GM19328 (cell line): ENCODE data around the gene KRTAP5-2.
"Not testable (repeated sequence)": the region's sequence is repeated elsewhere in the genome, so short reads cannot be mapped to it uniquely, and the experiment has no call there.

Experiments
- ATAC-seq: cut with Tn5 transposase; IDR thresholded peaks from one replicate; pipeline ENCODE4 v1.9.1; 2021; ENCODE audit warnings: mild to moderate bottlenecking, moderate library complexity; ENCODE audit not compliant: unreplicated experiment

The KRTAP5-2 gene

DNA sequence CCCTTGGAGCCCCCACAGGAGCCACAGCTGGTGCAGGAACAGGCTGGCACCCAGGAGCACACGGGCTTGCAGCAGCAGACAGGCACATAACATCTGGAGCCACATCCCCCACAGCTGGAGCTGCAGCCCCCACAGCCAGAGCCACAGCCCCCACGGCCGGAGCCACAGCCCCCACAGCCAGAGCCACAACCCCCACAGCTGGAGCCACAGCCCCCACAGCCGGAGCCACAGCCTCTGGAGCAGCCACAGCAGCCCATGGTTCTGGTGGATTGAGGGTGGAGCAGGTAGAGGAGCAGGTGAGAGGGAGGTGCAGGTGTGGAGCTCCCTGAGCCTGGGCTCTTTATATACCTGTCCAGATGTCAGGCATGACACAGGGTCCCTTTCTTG lies at the start of gene KRTAP5-2:
KRTAP5-2 (minus strand) TSS at position 301 of the 387 bp plus-strand sequence; CDS start at position 257, 44 bp downstream.
- no peak for ATAC-seq

DNA sequence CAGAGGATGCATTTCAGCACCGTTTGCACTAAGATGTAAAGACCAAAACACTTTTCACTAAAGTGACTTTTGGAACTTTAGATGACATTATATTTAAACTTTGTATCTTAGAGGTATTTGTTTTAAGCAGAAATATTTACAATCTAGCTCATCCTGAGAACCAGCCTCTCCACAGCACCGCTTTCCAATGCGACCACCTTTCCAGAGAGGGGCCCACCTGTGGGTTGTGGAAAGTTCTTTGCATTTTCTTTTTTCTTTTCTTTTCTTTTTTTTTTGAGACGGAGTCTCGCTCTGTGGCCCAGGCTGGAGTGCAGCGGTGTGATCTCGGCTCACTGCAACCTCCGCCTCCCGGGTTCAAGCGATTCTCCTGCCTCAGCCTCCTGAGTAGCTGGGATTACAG lies 48.4 kb upstream of the KRTAP5-2 start:
- ATAC-seq: not testable (repeated sequence)

- ATAC-seq: no peak
Measured at GRCh38 chr11:1645357-1645821, 47.3 kb upstream of the KRTAP5-2 start.

DNA sequence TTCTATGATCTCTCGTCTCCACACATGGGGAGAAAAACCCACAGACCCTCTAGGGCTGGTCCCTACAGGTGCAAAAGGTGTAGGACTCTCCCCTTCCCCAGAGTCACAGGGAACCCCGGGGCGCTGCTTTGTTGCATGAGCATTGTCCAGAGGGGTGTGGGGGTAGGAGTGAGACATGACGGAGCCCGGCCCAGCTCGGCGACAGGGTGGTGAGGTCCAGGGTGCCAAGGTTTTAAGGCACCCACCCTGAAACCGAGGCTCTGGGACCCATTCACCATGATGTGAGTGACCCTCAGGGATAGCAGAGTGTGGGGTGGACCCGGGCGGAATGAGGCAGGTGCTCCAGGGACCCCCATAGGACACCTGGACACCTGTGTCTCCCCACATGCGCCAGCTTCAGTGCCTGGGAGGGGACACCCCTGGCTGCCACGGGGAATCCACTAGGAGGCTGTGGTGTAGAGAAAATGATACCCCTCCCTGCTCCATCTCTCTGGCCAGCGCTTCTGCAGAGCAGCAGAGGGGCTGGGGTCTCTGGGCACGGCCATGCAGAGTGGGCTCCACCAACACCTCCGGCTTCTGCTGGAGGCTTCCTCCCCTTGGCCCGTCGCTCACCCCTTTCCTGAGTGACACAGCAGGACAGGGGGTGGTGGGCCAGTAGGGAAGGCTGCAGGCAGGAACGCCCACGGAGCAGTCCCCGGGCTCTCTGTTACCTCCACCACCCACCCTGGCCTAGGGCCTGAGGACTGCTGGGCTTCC lies 46.7 kb upstream of the KRTAP5-2 start:
- no peak for ATAC-seq

DNA sequence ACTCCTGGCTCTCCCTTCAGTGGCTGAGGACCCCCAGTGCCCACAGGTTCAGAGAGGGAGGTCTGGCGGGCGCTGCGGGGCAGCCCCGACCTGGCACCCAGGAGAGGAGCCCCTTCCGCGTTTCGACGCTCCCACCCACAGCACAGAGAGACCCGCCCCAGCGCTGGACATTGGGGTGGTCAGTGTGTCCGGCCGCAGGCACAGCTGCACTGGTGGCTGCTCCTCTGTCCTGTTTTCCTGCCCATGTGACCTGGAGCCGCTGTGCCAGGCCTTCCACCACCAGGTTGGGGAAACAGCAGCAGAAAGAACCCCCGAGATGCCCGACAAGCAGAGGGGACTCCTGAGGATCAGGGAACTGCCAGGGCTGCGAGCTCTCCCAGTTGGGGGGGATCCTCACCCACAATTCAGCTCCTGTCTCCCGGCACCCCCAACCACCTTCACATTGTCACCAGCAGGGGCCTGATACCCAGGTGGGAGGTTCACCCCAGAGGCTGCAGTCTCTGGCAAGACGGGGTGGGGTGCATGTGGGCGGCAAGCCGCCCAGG lies 45.1 kb upstream of the KRTAP5-2 start:
- ATAC-seq: no peak

GRCh38 chr11:1642288-1643145 lies 44.4 kb upstream of the KRTAP5-2 start:
- ATAC-seq: no peak

GRCh38 chr11:1641096-1641495 lies 43.0 kb upstream of the KRTAP5-2 start:
- no peak for ATAC-seq

DNA sequence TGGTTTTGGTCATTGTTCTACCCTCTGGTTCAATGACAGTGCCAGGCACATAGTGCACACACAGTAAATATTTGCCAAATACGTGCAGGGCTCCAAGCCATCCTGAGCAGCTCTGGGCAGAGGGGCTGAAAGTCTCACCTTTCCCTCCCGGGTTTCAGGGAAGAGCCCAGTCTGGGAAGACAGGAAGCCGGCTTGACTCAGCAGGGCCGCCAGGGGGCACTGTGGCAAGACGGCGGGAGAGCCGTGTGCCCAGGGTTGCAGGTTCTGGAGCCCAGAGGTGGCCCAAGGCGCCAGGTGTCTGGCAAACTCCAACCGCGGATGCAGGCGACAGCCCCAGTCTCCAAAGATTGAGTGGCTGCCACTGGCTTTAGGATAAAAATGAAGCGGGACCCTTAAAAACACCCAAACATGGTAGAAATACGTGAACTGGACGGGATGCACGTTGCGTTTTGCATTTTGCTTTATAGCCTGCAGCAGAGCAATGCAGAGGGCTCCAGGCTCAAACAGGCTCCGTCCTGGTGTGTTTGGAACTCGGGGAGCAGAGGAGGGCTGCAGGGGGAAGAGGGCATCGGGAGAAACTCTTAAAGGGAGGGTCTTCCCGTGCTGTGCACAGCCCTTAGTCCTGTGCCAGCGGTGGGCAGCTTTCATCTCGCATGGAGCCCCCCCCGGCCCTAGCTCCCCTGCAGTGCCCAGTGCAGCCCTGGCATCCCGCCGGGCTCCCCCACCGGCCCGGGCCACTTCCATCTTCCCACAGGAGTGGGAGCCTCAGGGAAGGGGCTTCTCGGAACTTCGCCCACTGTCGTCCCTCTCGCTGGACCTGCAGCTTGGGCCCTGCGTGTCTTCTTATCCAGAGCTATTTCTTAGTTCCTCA lies 42.2 kb upstream of the KRTAP5-2 start:
- ATAC-seq: no peak

- ATAC-seq: no peak
Measured at GRCh38 chr11:1639666-1640065, 41.6 kb upstream of the KRTAP5-2 start.

DNA sequence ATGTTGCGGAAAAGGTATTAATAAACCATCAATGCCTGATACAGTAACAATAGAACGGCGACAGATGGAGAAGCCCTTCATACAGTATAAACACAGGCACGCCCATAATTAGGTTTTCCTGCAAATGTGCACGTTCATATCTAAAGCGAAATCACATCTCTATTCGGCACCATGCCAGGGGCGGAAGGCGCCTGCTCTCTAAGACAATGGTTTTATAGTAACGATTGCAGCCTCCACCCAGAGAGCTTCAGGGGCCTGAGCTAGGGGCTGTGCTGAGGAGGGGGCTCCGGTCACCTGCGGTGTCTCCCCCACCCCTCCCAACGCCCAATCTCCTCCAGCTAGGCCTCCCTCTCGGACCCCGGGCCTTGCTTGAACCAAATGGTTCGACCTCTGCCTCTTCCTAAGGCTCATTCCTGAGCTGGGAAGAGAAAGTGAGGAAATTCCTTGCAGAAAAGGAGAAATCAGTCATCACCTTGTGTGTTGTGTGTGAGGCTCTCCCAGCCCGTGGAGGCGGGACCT lies 41.1 kb upstream of the KRTAP5-2 start:
- ATAC-seq: no peak

- no peak for ATAC-seq
Measured at GRCh38 chr11:1638344-1638743, 40.2 kb upstream of the KRTAP5-2 start.

GRCh38 chr11:1637628-1638027 lies 39.5 kb upstream of the KRTAP5-2 start:
- no peak for ATAC-seq

DNA sequence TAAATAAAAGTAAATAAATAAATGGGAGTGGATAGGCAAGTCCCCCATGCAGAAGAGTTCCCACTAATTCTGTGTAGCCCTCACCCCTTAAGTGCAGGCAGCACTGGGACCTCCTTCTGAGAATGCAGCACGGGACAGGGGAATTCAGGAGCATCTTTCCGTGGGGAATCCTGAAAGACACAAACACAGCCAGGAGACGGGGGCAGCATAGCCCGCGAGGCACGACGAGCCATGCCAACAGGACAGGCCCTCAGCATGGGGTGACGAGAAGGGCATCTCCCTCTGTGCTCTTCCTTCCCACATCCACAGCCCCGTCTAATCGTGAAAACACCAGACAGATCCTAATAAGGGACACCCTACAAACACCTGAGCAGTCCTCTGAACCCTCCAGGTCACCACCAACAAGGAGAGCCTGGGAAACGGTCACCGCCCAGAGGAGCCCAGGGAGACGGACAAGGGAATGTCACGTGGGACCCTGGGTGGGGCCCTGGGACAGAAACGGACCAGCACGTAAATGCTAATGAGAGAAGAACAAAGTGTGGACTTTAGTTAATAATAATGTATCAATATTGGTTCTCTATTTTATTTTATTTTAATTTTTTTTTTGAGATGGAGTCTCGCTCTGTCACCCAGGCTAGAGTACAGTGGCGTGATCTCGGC lies 38.3 kb upstream of the KRTAP5-2 start:
- no peak for ATAC-seq

GRCh38 chr11:1633864-1634263 lies 35.8 kb upstream of the KRTAP5-2 start:
- ATAC-seq: no peak

DNA sequence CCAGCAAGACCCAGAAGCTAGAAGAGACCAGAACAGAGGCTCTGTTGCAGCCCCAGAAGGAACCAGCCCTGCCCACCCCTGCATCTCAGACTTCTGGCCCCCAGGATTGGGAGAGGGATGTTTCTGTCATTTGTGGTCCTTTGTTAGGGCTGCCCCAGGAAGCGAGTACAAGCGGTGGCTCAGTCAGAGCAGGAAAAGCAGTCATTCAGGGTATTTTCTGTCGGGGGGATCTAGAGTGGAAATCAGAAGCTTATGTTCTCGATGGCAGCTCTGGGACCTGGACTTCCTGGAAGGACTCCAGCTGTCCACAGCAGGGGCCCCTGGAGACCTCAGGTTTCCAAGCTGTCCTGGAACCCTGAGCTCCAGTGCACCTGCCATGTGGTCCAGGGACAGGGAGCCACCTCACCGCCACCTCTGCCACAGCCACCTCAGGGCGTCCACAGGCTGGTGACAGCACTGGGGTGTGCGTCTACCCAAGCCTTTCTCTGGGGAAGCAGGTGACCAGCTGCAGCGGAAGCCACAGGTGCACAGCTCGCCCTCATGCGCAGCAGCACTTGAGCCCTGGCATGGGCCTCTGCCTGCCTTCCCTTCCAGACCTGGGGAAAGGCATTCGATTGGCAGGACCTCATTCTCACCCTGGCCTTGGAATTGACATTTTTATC lies 34.1 kb upstream of the KRTAP5-2 start:
- no peak for ATAC-seq

DNA sequence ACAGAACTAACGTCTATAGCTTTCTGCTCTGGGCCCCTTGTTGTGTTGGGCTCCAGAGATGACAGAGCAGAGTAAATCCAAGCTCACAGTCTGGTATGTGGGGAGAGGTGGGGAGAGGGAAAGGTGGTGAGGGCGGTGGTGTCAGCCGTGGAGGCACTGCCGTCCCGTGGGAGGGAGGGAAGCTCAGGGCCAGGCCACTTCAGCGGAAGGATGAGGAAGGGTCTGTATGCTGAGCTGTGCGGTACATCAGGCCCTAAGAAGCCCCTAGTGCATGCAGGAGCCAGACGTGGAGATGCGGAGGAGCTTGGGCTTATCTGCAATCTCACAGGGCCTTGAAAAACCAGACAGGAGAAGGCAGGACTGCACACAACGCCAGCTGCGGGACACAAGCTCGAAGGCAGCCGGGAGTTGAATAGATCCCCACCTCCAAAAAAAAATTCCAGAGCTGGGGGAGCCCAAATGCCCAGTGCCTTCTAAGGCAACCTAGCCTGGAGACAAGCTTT lies 33.0 kb upstream of the KRTAP5-2 start:
- no peak for ATAC-seq

DNA sequence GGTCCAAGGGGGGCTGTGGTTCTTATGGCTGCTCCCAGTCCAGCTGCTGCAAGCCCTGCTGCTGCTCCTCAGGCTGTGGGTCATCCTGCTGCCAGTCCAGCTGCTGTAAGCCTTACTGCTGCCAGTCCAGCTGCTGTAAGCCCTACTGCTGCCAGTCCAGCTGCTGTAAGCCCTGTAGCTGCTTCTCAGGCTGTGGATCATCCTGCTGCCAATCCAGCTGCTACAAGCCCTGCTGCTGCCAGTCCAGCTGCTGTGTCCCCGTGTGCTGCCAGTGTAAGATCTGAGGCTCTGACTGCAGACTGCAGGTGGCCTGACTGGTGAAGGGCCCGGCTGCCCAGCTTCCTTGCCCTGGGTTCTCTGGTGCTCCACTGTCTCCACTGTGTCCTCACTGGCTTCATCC lies 32.2 kb upstream of the KRTAP5-2 start:
- ATAC-seq: no peak

- ATAC-seq: no peak
Measured at GRCh38 chr11:1629326-1630185, 31.5 kb upstream of the KRTAP5-2 start, which contains the start of gene KRTAP5-5. TSS of gene KRTAP5-5 (plus strand) at chr11:1629775. CDS start at chr11:1629841, 66 bp downstream.
